H1 (cell line): ENCODE measurements around the gene TFDP1. TPM values are rescaled to one million over a fixed set of nuclear protein-coding genes. Genes with fewer than 3 reads are reported as not detected.

Source experiments
- BACH1 ChIP-seq: IDR thresholded peaks from 2 replicates; pipeline ENCODE4 v1.6.1; 2012; ENCODE audit warnings: low read length, improper control_type of control experiment
- CBX8 ChIP-seq: fragments of 300-800, 300-1000 bp; sonication (generic); IDR thresholded peaks from 2 replicates; pipeline ENCODE4 v1.7.1; 2016; ENCODE audit warnings: low read depth, low read length, borderline replicate concordance
- CEBPB ChIP-seq: IDR thresholded peaks from 2 replicates; pipeline ENCODE4 v1.6.1; 2012; ENCODE audit warnings: low read depth, low read length
- CHD1 ChIP-seq: IDR thresholded peaks from 2 replicates; pipeline ENCODE4 v1.6.1; 2012; ENCODE audit warnings: low read depth, low read length, improper control_type of control experiment
- CHD2 ChIP-seq: IDR thresholded peaks from 2 replicates; pipeline ENCODE4 v1.6.1; 2012; ENCODE audit warnings: low read length, improper control_type of control experiment
- KDM5A ChIP-seq: fragments of 200-600 bp; IDR thresholded peaks from 2 replicates; pipeline ENCODE4 v1.7.1; 2012; ENCODE audit warnings: mild to moderate bottlenecking, low read length, inconsistent platforms, mixed read lengths
- MAFK ChIP-seq: IDR thresholded peaks from 2 replicates; pipeline ENCODE4 v1.6.1; 2012; ENCODE audit warnings: low read depth, mild to moderate bottlenecking, improper control_type of control experiment, low read length
- PHF8 ChIP-seq: fragments of 200-600 bp; sonication (generic); conservative IDR thresholded peaks from 2 replicates; pipeline ENCODE4 v1.7.1; 2012; ENCODE audit warnings: low read depth, mild to moderate bottlenecking, inconsistent platforms, low read length, moderate library complexity
- RBBP5 ChIP-seq: IDR thresholded peaks from 2 replicates; pipeline ENCODE4 v1.7.1; 2012; ENCODE audit warnings: low read depth, mild to moderate bottlenecking, inconsistent platforms, low read length, moderate library complexity, borderline replicate concordance
- TCF12 ChIP-seq: IDR thresholded peaks from 2 replicates; pipeline ENCODE4 v1.6.1; 2011; ENCODE audit warnings: low read depth, mild to moderate bottlenecking, low read length
- polyA plus RNA-seq, 7 experiments: library from polyadenylated mRNA; depleted of rRNA in 3 of 7; stranded (reverse) in 5 of 7; unstranded in 2 of 7; fragments of >200 nt in 5 of 7; fragments of 200-250 nt in 2 of 7; gene quantifications; 1 replicate in 5 of 7; 2 replicates in 1 of 7; 4 replicates in 1 of 7; pipeline versions ENCODE4 v1.2.1 to v1.2.3, GENCODE V29; 2011 to 2013; ENCODE audit warnings: missing spikeins in 2 of 7, mixed read lengths in 2 of 7
- total RNA-seq: library from RNA; stranded (reverse); fragmentation: NEBNext Ultra II Directional; extraction: Animal tissue kit (Norgen Biotek cat#: 25700); gene quantifications from 2 replicates; pipeline ENCODE4 v1.2.1, GENCODE V29; 2021
- TF ChIP-seq, protein P1 (sequence below): fragments of 300-600 bp; sonication (generic); IDR thresholded peaks from 2 replicates; pipeline ENCODE4 v1.7.1; 2012; ENCODE audit warnings: low read length, moderate library complexity, mild to moderate bottlenecking, inconsistent platforms; ENCODE audit not compliant: insufficient replicate concordance

Gene TFDP1
- total and polyA plus RNA-seq, 2 of the 8 experiments (the other 6 are each of a cell fraction or from before 2014, with no cell fraction given) = 43.6 to 81.9 TPM

DNA sequence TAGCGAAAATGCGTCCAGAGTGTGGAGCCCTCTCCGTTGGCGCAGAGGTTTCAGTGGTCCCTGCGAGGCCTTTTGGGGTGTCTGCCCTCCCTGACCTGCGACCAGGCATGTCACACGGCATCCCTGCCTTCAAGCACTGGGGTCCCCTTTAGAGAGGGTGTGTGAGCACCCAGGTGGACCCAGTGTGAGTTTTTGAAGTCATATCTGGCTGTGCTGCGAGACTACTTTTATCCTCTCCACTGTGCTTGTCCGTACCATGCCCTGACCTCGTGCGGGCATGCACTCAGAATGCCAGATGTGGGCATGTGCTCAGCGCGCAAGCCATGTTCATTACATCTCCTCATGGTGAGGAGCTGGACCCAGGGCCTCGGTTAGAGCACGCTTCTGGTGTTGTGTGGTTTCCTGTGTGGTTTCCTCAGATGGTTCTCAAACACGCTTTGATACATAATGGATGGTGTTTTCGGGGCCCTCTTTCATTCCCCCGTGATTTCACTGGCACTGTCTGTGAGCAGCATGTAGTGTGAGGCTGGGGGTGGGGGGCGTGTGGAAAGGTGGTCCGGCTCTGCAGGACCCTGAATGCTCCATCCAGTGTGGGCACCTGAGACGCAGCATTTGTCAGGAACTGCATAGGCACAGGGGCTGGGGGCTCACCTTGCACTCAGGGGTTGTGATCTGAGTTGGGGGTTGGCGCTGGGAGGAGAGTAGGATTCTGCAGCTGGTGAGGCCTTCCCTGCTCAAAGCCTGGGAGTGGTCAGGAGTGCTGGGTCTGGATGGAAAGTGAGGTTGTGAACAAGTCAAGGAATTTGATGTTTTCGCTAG is 2.3 kb downstream of the TFDP1 start (continued):
- TF ChIP-seq, protein P1, sequence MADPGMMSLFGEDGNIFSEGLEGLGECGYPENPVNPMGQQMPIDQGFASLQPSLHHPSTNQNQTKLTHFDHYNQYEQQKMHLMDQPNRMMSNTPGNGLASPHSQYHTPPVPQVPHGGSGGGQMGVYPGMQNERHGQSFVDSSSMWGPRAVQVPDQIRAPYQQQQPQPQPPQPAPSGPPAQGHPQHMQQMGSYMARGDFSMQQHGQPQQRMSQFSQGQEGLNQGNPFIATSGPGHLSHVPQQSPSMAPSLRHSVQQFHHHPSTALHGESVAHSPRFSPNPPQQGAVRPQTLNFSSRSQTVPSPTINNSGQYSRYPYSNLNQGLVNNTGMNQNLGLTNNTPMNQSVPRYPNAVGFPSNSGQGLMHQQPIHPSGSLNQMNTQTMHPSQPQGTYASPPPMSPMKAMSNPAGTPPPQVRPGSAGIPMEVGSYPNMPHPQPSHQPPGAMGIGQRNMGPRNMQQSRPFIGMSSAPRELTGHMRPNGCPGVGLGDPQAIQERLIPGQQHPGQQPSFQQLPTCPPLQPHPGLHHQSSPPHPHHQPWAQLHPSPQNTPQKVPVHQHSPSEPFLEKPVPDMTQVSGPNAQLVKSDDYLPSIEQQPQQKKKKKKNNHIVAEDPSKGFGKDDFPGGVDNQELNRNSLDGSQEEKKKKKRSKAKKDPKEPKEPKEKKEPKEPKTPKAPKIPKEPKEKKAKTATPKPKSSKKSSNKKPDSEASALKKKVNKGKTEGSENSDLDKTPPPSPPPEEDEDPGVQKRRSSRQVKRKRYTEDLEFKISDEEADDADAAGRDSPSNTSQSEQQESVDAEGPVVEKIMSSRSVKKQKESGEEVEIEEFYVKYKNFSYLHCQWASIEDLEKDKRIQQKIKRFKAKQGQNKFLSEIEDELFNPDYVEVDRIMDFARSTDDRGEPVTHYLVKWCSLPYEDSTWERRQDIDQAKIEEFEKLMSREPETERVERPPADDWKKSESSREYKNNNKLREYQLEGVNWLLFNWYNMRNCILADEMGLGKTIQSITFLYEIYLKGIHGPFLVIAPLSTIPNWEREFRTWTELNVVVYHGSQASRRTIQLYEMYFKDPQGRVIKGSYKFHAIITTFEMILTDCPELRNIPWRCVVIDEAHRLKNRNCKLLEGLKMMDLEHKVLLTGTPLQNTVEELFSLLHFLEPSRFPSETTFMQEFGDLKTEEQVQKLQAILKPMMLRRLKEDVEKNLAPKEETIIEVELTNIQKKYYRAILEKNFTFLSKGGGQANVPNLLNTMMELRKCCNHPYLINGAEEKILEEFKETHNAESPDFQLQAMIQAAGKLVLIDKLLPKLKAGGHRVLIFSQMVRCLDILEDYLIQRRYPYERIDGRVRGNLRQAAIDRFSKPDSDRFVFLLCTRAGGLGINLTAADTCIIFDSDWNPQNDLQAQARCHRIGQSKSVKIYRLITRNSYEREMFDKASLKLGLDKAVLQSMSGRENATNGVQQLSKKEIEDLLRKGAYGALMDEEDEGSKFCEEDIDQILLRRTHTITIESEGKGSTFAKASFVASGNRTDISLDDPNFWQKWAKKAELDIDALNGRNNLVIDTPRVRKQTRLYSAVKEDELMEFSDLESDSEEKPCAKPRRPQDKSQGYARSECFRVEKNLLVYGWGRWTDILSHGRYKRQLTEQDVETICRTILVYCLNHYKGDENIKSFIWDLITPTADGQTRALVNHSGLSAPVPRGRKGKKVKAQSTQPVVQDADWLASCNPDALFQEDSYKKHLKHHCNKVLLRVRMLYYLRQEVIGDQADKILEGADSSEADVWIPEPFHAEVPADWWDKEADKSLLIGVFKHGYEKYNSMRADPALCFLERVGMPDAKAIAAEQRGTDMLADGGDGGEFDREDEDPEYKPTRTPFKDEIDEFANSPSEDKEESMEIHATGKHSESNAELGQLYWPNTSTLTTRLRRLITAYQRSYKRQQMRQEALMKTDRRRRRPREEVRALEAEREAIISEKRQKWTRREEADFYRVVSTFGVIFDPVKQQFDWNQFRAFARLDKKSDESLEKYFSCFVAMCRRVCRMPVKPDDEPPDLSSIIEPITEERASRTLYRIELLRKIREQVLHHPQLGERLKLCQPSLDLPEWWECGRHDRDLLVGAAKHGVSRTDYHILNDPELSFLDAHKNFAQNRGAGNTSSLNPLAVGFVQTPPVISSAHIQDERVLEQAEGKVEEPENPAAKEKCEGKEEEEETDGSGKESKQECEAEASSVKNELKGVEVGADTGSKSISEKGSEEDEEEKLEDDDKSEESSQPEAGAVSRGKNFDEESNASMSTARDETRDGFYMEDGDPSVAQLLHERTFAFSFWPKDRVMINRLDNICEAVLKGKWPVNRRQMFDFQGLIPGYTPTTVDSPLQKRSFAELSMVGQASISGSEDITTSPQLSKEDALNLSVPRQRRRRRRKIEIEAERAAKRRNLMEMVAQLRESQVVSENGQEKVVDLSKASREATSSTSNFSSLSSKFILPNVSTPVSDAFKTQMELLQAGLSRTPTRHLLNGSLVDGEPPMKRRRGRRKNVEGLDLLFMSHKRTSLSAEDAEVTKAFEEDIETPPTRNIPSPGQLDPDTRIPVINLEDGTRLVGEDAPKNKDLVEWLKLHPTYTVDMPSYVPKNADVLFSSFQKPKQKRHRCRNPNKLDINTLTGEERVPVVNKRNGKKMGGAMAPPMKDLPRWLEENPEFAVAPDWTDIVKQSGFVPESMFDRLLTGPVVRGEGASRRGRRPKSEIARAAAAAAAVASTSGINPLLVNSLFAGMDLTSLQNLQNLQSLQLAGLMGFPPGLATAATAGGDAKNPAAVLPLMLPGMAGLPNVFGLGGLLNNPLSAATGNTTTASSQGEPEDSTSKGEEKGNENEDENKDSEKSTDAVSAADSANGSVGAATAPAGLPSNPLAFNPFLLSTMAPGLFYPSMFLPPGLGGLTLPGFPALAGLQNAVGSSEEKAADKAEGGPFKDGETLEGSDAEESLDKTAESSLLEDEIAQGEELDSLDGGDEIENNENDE = no peak
- TF ChIP-seq CHD1 = no peak
- TF ChIP-seq RBBP5 = no peak
- no peak for TF ChIP-seq KDM5A
- TF ChIP-seq CHD2 = no peak
- TF ChIP-seq CBX8 = no peak
- no peak for TF ChIP-seq PHF8
- no peak for TF ChIP-seq CEBPB
- TF ChIP-seq BACH1 = no peak
- TF ChIP-seq TCF12 = no peak
- no peak for TF ChIP-seq MAFK
